GM12865 (cell line): ENCODE data around the gene SLC6A3.

Experiments
- DNase-seq: peaks from one replicate; pipeline ENCODE4 v3.0.0; 2010; ENCODE audit warnings: low read depth
- H3K4me3 ChIP-seq: 2 replicates; pipeline ENCODE4 v1.5.1; 2011; ENCODE audit warnings: mild to moderate bottlenecking, low read depth, low read length, control low read depth
- TF ChIP-seq, protein P1 (sequence below): IDR thresholded peaks from 2 replicates; pipeline ENCODE4 v1.5.1; 2011; ENCODE audit warnings: low read length, control low read depth, low read depth, inconsistent platforms; ENCODE audit not compliant: insufficient read depth; ENCODE audit errors: missing control alignments

The SLC6A3 gene

DNA sequence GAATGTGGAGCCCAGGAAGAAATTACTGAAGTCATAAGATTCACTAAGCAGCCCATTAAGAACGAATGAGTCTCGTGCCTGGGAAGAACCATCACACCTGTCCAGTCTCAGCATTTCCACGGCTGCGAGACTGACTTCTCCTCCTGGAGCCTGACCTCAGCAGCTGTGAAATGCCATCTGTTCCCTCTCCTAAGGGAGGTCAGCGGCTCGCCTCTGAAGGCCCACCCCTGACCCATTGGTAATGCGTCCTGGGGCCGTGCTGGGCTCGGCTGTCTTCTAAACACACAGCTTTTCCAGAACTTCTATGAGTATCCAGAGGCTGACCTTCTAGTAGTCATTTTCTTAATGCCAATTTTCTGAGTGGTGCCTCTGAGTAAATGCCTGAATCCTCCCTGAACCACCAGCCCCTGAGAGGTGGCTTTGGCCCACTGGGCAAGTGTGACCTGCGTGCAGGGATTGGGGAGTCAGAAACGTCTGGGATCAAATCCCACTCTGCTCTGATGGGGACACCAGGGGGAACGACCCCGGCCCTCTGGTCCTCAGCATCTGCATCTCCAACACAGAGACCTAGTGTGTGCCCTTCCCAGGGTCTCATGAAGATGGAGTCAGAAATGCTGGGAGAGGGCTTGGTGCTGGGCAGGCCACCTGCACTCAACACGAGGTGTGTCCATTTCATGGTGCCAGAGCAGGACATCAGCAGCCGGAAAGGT, 5.7 kb downstream of the SLC6A3 start:
- DNase-seq: no peak
- no peak overlapping the region for H3K4me3 ChIP-seq
- TF ChIP-seq, protein P1, sequence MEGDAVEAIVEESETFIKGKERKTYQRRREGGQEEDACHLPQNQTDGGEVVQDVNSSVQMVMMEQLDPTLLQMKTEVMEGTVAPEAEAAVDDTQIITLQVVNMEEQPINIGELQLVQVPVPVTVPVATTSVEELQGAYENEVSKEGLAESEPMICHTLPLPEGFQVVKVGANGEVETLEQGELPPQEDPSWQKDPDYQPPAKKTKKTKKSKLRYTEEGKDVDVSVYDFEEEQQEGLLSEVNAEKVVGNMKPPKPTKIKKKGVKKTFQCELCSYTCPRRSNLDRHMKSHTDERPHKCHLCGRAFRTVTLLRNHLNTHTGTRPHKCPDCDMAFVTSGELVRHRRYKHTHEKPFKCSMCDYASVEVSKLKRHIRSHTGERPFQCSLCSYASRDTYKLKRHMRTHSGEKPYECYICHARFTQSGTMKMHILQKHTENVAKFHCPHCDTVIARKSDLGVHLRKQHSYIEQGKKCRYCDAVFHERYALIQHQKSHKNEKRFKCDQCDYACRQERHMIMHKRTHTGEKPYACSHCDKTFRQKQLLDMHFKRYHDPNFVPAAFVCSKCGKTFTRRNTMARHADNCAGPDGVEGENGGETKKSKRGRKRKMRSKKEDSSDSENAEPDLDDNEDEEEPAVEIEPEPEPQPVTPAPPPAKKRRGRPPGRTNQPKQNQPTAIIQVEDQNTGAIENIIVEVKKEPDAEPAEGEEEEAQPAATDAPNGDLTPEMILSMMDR: no peak

DNA sequence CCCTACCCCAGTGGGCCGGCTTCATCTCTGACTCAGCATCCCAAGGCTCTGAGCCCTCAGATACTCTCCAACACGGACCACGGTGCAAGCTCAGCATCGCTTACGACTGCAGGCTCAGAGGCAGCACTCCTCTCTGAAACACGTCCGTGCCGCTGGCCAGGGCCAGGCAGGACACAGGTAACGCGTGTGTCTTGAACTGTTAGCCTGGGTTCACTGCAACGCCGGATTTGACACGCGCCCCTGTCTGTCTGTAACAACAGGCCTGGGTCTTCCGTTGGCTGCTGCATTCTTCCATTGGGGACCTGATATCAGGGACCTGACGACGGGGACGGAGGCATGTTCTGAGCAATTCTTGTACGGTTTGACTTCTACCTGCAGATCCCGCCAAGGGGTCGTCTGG, 6.4 kb downstream of the SLC6A3 start:
- TF ChIP-seq, protein P1: no peak
- H3K4me3 ChIP-seq: no peak overlapping the region
- DNase-seq: no peak

DNA sequence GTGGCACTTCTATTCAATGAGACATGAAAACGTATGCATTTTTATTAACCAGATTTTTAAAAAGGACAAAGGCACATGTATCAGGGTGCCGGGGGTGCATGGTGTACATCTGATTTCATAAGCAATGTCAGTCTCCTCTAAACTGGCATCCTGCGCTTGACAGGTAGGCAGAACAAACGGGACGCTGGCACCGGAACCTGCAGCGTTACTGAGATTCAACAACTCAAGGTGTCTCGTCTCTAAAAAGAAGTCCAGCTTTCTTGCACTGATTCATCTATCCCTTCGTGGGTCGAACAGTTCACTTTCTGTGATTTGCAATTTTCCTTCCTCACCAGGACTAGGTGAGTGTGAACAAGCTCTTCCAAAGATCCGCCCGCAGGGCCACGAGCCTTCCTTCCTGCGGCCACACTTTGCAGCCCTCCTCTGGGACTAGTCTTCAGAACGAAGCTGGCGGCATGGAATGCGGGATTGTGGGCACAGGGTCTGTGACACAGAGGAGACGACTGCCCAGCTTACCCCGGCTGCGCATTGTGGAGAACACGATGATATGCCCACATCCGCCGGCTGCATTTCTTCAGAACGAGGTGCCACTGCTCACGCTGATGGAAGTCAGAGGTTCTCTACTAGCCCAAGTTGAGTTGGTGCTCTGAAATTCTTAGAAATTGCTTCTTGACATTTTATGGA, 7.2 kb downstream of the SLC6A3 start:
- H3K4me3 ChIP-seq: no peak overlapping the region

DNA sequence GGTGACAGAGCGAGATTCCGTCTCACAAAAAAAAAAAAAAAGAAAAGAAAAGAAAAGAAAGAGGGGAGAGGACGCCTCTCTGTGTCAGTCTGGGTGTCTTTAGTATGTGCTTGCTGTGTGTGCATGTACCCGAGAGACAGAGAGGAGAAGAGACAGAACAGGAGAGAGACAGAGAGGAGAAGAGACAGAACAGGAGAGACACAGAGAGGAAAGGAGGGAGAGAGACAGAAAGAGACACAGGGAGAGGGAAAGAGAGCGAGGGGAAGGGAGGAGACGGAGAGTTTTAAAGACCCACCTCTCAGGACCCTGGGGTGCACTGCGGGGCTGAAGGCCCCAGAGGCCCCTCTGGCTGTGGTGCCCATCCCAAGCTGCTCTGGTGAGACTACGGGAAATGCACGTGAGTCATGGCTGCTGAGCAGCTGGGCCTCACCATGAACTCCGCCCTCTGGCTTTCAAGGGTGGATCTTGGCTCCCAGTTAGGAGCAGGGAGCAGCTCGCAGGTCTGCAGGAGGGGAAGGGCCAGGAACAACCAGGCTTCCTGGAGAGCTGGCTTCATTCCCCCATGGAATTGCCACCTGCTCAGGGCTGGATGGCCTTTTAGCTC, 7.9 kb downstream of the SLC6A3 start:
- TF ChIP-seq, protein P1: no peak
- no peak for DNase-seq
- no peak overlapping the region for H3K4me3 ChIP-seq

More for the DNA sequence above, 7.2 kb downstream of the SLC6A3 start:
- no peak for DNase-seq
- TF ChIP-seq, protein P1: no peak

DNA sequence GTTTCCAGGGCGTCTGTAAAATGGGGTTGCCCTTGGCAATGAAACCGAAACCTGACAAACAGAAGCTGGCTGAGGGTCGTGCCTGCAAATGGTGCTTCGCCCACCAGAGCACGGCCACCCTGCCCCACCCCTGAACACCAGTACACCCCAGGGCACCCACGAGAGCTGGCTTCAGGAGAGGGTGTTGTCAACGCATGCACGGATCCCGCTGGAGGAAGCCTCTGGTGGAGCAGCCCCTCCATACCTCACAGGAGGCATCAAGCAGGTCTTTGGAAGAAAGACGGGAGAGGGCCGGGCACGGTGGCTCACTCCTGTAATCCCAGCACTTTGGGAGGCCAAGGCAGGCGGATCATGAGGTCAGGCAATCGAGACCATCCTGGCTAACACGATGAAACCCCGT, 8.6 kb downstream of the SLC6A3 start:
- TF ChIP-seq, protein P1: no peak
- DNase-seq: no peak
- H3K4me3 ChIP-seq: no peak overlapping the region

DNA sequence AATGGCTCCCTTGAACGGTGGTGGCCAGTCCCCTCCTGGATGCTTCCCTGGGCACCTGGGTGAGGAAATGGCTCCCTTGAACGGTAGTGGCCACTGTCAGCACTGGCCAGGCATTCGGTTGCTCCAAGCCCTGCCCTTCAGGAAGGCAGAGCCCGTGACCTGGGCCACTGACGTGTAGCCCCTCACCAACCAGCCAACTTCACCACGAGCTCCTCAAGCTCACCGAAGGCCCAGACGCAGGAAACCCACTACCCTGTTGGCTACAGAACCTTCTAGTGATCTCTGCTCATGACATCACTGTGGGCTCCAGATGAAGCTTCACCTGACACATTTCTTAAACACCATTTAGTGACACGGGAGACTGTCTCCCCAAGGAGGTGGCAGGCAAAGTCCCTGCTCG, 9.2 kb downstream of the SLC6A3 start:
- no peak overlapping the region for H3K4me3 ChIP-seq
- TF ChIP-seq, protein P1: no peak
- DNase-seq: no peak

DNA sequence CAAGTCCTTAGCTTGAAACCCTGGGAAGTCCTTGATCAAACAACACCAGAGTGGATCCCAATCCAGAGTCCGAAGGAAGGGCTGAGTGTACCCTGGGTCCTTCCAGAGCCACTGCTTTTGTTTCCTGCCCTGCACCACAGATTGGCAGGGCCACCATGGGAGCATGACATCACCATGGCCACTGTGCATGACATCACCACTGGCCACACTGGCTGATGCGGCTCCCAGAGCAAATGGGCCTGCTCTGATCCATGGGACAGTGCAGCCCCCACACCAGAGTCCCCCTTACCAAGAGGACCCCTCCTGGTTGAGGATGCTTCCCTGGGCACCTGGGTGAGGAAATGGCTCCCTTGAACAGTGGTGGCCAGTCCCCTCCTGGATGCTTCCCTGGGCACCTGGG, 9.9 kb downstream of the SLC6A3 start:
- no peak for DNase-seq
- H3K4me3 ChIP-seq: no peak overlapping the region
- TF ChIP-seq, protein P1: no peak
